ENCODE results near the gene SLC26A3.

DNA sequence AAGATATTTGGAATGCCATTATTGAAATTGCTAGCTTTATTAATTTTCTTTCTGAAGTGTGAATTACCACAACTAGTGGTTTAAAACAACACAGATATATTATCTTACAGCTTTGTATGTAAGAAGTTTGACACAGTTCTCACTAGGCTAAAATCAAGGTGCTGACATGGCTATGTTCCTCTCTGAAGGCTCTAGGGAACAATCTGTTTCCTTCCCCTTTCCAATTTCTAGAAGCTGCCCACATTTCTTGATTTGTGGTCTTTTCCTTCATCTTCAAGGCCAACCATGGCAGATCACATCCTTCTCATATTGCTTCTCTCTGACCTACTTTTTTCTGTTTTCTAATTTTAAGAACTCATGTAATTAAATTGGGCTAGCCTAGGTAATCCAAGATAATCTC is 43.3 kb upstream of the SLC26A3 start:
- TF ChIP-seq POLR2A (IDR thresholded peaks at IDR 0.05) (no peak), POLR2AphosphoS5 (IDR thresholded peaks at IDR 0.05) (no peak), EP300 (IDR thresholded peaks at IDR 0.05) (no peak)
- TF ChIP-seq, protein P1, sequence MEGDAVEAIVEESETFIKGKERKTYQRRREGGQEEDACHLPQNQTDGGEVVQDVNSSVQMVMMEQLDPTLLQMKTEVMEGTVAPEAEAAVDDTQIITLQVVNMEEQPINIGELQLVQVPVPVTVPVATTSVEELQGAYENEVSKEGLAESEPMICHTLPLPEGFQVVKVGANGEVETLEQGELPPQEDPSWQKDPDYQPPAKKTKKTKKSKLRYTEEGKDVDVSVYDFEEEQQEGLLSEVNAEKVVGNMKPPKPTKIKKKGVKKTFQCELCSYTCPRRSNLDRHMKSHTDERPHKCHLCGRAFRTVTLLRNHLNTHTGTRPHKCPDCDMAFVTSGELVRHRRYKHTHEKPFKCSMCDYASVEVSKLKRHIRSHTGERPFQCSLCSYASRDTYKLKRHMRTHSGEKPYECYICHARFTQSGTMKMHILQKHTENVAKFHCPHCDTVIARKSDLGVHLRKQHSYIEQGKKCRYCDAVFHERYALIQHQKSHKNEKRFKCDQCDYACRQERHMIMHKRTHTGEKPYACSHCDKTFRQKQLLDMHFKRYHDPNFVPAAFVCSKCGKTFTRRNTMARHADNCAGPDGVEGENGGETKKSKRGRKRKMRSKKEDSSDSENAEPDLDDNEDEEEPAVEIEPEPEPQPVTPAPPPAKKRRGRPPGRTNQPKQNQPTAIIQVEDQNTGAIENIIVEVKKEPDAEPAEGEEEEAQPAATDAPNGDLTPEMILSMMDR (IDR thresholded peaks at IDR 0.05), result no peak
